Anterior cingulate cortex (tissue), 58 donors: Measurements from ENCODE around the gene ATP5F1E.
A peak's percentile ranks its signal among the peaks of the same experiment; 100 is the strongest.

Experiments
- DNase-seq, 58 donors: peaks; one replicate each; lab custom pipeline; 2025; lab: John Stamatoyannopoulos, UW

Gene ATP5F1E

GRCh38 chr20:59007665-59008511 lies 24.2 kb downstream of the ATP5F1E start:
- peak in 13 of 58 donors; percentile 17 to 57 (median 32) for DNase-seq

- peak in 5 of 58 donors; percentile 18 to 45 (median 39) for DNase-seq
Measured at GRCh38 chr20:59006864-59007664, 25.1 kb downstream of the ATP5F1E start, which contains the start of gene CTSZ. CTSZ (minus strand) TSS chr20:59007254; CDS start chr20:59007128, 126 bp downstream.

- DNase-seq, result no peak
Measured at GRCh38 chr20:59006167-59006863, 25.8 kb downstream of the ATP5F1E start.

- no peak for DNase-seq
Measured at GRCh38 chr20:59005523-59006166, 26.5 kb downstream of the ATP5F1E start.

- peak in 19 of 58 donors; percentile 9 to 61 (median 42) for DNase-seq
Measured at GRCh38 chr20:59004763-59005522, 27.2 kb downstream of the ATP5F1E start.

- peak in 7 of 58 donors; percentile 11 to 36 (median 21) for DNase-seq
Measured at GRCh38 chr20:59004493-59004762, 27.7 kb downstream of the ATP5F1E start.

GRCh38 chr20:59003836-59004492 lies 28.2 kb downstream of the ATP5F1E start:
- DNase-seq, result no peak

GRCh38 chr20:59002874-59003399 lies 29.2 kb downstream of the ATP5F1E start:
- DNase-seq, result no peak

- no peak for DNase-seq
Measured at GRCh38 chr20:59002388-59002787, 29.7 kb downstream of the ATP5F1E start.

GRCh38 chr20:59001449-59002171 lies 30.5 kb downstream of the ATP5F1E start:
- DNase-seq, result no peak

GRCh38 chr20:59001068-59001448 lies 31.1 kb downstream of the ATP5F1E start:
- no peak for DNase-seq

- DNase-seq, result no peak
Measured at GRCh38 chr20:59000326-59000725, 31.8 kb downstream of the ATP5F1E start.

GRCh38 chr20:58998656-58999055 lies 33.5 kb downstream of the ATP5F1E start:
- no peak for DNase-seq

- no peak for DNase-seq
Measured at GRCh38 chr20:58997141-58997770, 34.9 kb downstream of the ATP5F1E start.

- no peak for DNase-seq
Measured at GRCh38 chr20:58996226-58996611, 35.9 kb downstream of the ATP5F1E start.

- no peak for DNase-seq
Measured at GRCh38 chr20:58995461-58996225, 36.5 kb downstream of the ATP5F1E start.
